Measurements from ENCODE around the gene SEC62. TPM values are rescaled to one million over a fixed set of nuclear protein-coding genes. Genes with fewer than 3 reads are reported as not detected.

The SEC62 gene
- total RNA-seq, 4 donors from 2014 or later, result 75.9 to 88.8 (median 82.4) TPM

Other genes starting within 250 kb of the SEC62 start
- gene TERC, start 201.7 kb upstream of the SEC62 start, total RNA-seq, result 10 to 100 TPM; 25.5 to 97.1 (median 38.6) TPM
- gene ACTRT3, start 197.2 kb upstream of the SEC62 start, total RNA-seq, result 1 to 10 TPM; 1.8 to 5.1 (median 4.5) TPM
- gene MYNN, start 193.4 kb upstream of the SEC62 start, total RNA-seq, result 10 to 100 TPM; 13.3 to 32.8 (median 19.5) TPM
- not detected for gene LRRIQ4, start 153.9 kb upstream of the SEC62 start, total RNA-seq
- 1 to 10 TPM; 3.1 to 7.9 (median 5.9) TPM for gene LRRC34, start 153.9 kb upstream of the SEC62 start, total RNA-seq
- gene LRRC31, start 96.9 kb upstream of the SEC62 start, total RNA-seq, result under 1 TPM in 1 of 4 donors, not detected in 3; 0.35 TPM
- gene SAMD7, start 55.2 kb upstream of the SEC62 start, total RNA-seq, result not detected
- gene GPR160, start 71.2 kb downstream of the SEC62 start, total RNA-seq, result 1 to 10 TPM in 2 of 4 donors, under 1 TPM in 2; 0.31 to 4.3 (median 0.94) TPM
- 100 to 1,000 TPM in 1 of 4 donors, 10 to 100 TPM in 3; 45.2 to 113 (median 83.9) TPM for gene PHC3, start 214.9 kb downstream of the SEC62 start, total RNA-seq